HG03175 (cell line): ENCODE data around the gene HOXD9.

Experiments used
- ATAC-seq: cut with Tn5 transposase; IDR thresholded peaks from one replicate; pipeline ENCODE4 v1.9.1; 2021; ENCODE audit warnings: mild to moderate bottlenecking, moderate library complexity; ENCODE audit not compliant: unreplicated experiment

Gene HOXD9

DNA sequence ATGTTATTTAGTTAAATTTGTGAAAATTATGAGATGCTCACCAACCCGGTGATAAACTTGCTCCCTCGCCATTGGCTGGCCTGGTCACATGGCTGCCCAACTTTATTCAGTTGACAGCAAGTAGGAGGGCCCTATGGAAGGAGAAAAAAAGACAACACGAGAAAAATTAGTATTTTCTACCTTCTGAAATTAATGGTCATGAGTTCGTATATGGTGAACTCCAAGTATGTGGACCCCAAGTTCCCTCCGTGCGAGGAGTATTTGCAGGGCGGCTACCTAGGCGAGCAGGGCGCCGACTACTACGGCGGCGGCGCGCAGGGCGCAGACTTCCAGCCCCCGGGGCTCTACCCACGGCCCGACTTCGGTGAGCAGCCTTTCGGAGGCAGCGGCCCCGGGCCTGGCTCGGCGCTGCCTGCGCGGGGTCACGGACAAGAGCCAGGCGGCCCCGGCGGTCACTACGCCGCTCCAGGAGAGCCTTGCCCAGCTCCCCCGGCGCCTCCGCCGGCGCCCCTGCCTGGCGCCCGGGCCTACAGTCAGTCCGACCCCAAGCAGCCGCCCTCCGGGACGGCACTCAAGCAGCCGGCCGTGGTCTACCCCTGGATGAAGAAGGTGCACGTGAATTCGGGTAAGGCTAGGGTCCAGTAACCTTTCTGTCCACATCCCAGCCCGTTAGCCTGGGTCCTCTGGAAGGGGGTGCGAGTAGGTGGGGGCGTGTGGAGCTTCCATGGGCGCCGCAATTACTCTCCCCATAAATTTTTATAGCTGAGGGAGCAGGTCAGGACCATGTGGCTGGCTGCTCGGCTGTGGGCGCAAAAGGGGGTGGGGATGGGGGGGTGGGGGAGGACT is 29.1 kb downstream of the HOXD9 start, which contains the start of gene HOXD4:
TSS of gene HOXD4 (plus strand) at position 109 of the 846 bp plus-strand sequence. CDS start at position 193, 84 bp downstream.
- no peak for ATAC-seq

DNA sequence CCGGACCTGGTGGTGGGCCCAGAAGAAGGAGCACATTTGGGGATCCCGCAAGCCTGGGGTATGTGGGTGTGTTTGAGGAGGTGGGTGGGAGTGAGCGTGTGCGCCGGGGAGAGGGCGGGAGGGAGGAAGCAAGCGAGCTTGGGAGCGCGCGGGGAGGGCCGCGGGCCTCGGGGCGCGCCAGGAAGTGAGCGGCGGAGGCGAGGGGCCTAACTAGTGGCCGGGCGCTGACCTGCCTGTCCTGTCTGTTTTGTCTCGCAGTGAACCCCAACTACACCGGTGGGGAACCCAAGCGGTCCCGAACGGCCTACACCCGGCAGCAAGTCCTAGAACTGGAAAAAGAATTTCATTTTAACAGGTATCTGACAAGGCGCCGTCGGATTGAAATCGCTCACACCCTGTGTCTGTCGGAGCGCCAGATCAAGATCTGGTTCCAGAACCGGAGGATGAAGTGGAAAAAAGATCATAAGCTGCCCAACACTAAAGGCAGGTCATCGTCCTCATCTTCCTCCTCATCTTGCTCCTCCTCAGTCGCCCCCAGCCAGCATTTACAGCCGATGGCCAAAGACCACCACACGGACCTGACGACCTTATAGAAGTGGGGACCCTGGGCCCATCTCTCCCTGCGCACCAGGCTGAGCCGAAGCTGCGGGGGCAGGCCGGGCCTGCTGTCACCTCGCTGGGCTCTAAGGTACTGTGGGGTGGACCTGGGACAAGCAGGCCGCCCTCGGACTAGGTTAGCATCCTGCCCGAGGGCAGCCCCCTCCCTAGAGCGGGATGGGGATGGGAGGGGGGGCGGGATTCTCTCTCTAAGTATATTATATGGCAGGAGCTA is 30.0 kb downstream of the HOXD9 start:
- ATAC-seq: no peak

DNA sequence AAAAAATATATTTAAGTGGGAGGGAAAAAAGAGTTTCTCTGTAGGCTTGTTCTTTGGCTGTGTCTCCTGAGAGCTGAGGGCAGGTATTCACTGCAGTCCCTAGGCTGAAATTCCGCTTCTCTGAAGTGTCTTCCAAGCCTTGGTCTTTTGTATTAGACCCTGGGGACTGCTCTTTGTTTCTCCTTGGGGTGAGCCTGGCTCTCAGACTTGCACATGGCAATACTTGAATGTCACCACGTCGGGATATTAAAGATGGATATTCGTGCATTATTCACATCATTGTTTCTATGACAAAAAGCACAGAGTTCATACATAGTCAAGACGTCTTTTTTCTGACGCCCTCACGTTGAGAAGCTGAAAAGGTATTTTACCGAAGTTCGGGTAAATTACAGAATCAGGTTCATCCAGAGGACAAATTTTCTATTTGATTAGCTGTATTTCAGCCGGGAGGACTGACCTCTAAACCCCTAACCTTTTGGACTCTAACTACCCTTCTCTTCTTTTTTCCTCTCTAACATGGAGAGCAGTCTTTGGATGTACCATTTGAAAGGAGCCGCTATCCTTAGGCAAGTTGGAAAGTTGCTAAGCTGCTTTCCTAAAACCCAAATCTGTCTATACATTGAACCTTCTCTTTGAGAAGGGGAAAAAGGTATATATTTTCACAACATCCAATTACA is 32.2 kb downstream of the HOXD9 start:
- ATAC-seq: no peak

GRCh38 chr2:176155356-176156044 is 33.0 kb downstream of the HOXD9 start:
- no peak for ATAC-seq

DNA sequence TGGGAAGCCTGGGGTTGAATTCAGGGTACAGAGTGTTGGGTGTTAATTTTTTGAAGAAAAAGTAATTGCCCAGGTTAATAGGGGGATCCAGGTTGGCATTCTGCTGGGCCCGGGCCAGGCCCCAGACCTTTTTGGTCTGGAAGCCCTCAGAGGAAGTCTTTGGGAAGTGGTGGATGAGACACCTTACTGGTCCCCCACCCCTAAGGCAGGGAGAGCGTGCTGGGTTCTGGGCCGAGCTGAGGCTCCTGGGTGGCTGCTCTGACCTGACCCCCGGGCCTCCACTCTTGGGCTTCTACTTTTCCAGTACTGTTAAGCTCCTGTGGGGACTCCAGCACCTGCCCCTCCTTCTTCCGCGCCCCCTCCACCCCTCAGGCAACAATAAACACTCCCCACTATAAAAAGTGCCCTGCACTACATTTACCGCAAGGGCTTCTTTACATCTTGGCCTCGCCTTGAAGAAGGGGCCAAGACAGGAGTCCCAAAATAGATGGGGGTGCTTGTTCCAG is 33.8 kb downstream of the HOXD9 start:
- no peak for ATAC-seq

DNA sequence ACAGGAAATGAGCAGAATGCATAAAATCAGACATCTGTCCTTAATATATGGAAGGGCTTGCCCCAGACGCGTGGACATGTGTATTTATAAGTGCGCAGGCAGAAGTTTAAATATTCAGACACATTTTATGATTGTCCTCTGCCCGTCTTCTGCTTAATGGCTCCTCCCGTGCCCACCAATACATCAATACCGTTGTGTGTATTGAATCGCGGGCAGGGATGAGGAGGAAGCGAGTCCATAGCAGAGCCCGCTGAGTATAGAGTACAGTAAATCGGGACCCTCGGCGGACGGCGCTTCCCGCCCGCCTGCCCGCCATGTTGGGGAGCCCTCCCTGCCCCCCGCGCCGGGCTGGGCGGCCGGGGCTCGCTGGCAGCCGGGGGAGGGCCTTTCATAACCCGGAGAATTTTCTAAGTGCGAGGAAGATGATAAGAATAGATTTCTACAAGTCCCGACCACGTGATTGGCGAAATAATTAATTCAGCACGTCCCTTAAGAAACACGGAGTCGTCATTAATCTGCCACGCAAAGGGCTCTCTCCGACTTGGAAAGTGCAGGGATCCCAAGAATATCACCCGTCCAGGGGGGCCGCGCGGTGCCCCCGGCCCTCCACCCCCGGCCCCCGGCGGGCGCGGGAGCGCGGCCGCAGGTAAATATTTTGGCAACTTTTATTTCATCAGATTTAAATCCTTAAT is 34.4 kb downstream of the HOXD9 start, which contains the start of gene HOXD3:
TSS of gene HOXD3 (plus strand) at position 501 of the 692 bp plus-strand sequence. CDS start 11,808 bp downstream, outside the sequence.
- ATAC-seq: no peak

DNA sequence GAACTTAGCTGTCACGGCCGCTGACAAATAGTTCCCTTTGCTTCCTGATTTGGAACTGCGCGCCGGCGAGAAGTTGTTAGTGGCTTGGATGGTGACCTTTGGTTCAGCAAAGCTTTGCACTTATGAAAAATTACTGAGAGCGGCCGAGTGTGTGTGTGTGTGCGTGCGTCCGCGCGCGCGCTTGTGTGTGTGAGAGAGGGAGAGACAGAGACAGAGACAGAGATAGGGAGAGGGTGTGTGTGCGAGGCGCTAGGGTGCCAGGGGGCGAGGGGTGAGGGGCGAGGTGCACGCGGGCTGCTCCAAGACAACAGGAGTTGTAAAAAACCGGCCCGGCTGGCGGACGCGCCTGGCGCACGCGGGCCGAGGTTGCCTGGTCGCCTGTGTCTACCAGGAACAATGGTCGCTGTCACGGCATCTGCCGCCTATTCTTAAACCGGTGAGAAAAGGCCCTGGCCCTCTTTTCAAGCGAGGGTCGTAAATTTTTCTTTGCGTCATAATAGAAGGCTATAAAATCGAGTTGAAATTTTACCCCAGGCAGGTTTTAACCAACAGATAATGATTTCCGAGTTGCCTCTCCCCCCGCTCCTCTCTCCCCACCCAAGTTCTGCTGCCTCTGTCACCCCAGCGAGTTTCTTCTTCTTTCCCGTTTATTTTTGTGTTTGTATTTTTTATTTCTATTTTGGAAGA is 35.1 kb downstream of the HOXD9 start:
- ATAC-seq: no peak

DNA sequence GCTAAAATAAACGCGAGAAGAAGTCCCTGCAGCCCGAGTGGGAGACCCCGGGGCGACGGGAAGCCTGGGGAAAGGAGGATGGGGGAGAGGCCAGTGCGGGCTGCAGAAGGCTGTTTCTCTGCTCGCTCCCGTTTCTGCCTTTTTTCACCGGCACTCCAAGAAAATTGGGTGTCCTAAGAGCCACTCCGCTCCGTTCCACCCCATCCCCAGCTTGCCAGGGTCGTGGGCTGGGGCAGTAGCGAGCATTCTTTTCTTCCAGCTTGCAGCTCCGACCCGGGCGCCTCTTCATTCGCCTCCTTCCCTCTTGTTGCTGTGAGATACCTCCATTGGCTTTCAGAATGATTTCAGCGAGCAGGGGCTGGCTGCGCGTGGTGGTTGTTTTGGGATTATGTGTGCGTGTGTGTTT is 35.7 kb downstream of the HOXD9 start:
- ATAC-seq: no peak

GRCh38 chr2:176158855-176159662 is 36.5 kb downstream of the HOXD9 start:
- ATAC-seq: no peak

GRCh38 chr2:176159663-176160250 is 37.2 kb downstream of the HOXD9 start:
- no peak for ATAC-seq

- ATAC-seq: no peak
Observed at GRCh38 chr2:176160251-176160985, 37.9 kb downstream of the HOXD9 start.

DNA sequence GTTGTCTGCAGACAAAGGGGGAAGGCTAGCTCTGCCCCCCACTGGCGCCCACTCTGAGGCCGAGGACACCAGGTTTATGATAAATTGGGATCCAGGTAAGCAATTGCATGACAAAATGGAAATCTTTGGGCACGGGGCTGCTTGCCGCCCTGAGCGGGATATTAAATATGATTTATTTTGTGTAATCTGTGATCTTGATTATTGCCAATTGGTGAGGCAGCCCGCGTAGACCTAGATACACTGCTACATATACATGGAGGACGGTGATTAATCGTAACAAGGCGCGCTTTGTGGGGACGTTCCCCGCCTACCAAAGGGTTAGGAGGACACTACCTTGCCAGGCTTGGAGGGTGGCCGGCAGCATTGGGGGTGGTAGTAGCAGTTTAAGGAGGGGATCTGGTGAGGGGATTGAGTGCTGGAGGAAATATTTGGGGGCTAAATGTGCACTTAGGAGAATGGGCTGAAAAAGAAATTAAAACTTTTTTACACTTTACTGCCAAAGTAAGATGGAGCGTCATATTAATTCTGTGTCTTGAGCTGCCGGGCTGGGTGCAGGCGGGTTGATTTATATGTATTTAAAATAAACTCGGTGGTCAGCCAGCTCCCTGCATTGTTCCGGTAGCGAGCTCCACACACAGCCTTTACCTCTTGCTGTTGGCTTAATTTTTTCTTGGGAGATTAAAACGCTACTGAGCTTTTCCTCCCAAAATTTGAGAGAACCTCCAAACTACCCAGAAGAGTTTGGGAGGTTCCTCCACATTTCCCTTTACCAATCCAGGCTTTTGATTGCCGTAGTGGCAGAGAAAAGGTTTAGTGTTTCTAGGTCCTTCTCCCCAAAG is 38.7 kb downstream of the HOXD9 start:
- ATAC-seq: no peak

DNA sequence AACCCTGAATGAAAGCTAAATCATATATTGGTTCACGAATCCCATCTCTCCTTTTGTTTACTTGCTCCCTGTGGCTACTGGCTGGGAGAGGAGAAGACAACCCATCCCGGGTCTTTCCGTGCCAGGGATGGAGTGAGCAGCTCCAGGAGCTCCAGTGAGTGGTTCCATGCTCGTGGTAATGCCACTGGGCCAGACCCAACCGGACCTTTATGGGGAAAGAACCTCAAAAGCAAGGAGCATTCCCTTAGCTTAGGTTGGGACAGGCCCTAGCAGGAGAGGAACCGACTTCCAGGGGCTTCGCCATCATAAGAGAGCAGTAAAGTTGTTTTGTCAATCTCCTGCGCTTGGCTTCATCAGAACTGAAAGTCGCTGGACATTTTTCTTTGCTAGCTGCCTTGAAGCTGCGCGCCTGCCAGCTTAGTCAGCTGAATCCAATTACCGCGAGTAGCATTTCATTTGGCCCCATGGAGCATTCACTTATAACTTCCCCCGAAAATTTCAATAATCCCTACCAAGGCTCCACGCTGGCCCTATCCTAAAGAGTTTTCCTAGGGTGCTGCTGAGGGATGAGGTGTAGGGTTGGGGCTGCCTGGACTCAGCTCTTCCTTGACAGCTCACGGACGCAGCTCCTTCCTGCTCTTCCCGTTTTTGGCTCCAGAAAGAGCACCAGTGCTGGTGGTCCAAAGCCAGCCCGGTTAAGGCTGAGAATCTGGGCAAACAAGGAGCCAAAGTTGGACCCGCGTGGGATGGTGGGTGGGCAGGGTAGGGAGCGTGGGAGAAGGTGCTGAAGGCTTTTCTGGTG is 39.5 kb downstream of the HOXD9 start:
- ATAC-seq: no peak

DNA sequence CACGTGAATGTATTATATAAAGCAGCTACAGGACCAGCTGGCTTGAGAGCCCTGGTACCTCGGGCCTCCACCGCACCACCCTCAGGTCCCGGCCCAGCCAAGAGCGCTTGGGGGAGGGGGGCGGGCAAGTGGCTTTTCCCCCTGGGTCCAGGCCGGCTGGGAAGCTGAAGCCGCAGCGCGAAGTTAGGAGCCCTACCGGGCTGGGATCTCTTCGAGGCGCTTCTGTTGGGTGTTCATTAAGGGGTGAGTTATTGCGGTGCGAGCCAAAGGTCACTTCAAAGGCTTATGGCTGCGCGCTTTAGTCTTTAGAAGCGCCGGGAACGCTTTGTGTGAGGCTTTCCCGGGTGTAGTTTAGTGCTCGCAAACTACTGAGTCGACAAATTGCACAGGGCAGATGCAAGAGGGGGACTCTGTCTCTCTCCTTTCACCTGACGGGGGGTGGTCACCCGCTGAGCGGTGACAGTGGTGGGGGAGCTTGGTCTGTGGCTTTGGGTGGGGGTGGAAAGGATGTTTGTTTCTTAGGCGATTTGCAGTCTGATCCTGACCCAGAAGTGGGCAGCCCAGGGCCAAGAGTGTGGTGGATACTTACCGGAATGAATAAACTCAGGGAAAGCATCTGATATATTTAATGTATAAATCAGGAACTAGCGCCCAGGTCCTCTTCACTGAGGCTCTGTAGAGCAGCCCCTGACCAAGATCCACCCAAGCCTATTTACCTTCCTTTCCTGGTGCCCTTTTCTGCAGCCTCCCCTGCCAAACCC is 40.6 kb downstream of the HOXD9 start:
- no peak for ATAC-seq

- no peak for ATAC-seq
Observed at GRCh38 chr2:176163672-176164056, 41.1 kb downstream of the HOXD9 start.
